Measurements from ENCODE around the gene HMOX1.

GRCh38 chr22:35399114-35399677, 18.3 kb downstream of the HMOX1 start:
- TF ChIP-seq POLR2A (IDR thresholded peaks at IDR 0.05; ENCODE audit: low read depth, low read length) (no peak), POLR2AphosphoS5 (IDR thresholded peaks at IDR 0.05; ENCODE audit: low read depth, low read length) (no peak; the same call in 1 of the 2 replicates), TAF1 (IDR thresholded peaks at IDR 0.05; ENCODE audit: borderline replicate concordance, low read depth, low read length) (no peak)
